ENCODE results near the gene G6PC1. TPM values are rescaled to one million over a fixed set of nuclear protein-coding genes. Genes with fewer than 3 reads are reported as not detected.

G6PC1 gene
- not detected in 5 replicates for total RNA-seq (2022; extraction: Qiagen RNA extraction)

DNA sequence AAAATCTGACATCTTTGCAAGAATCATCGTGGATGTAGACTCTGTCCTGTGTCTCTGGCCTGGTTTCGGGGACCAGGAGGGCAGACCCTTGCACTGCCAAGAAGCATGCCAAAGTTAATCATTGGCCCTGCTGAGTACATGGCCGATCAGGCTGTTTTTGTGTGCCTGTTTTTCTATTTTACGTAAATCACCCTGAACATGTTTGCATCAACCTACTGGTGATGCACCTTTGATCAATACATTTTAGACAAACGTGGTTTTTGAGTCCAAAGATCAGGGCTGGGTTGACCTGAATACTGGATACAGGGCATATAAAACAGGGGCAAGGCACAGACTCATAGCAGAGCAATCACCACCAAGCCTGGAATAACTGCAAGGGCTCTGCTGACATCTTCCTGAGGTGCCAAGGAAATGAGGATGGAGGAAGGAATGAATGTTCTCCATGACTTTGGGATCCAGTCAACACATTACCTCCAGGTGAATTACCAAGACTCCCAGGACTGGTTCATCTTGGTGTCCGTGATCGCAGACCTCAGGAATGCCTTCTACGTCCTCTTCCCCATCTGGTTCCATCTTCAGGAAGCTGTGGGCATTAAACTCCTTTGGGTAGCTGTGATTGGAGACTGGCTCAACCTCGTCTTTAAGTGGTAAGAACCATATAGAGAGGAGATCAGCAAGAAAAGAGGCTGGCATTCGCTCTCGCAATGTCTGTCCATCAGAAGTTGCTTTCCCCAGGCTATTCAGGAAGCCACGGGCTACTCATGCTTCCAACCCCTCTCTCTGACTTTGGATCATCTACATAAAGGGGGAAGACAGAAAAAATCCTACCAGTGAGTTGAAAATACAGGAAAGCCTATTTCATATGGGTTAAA lies at the start of gene G6PC1:
TSS of gene G6PC1 (plus strand) at position 340 of the 872 bp plus-strand sequence. CDS start at position 418, 78 bp downstream.

DNA sequence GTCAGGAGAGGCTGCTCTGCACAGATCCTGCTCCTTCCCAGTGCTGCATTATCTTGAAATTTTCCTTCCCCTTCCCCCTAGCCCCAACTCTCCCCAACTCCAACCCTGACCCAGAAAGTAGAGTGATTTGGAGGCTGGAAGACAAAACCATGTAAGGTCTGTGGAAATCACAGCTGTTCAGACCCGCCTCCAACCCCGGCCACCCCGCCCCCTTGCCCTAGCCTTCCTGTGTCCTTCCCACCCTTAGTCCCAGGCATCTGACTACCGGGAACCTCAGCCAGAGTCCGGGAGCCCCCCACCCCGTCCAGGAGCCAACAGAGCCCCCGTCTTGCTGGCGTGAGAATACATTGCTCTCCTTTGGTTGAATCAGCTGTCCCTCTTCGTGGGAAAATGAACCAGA lies 49.6 kb upstream of the G6PC1 start, which contains the start of gene AOC3:
TSS of gene AOC3 (plus strand) at position 246 of the 400 bp plus-strand sequence. CDS start at position 391, 145 bp downstream.

Other genes starting within 250 kb of the G6PC1 start
- gene TUBG2, start 241.5 kb upstream of the G6PC1 start, total RNA-seq (2022; extraction: Qiagen RNA extraction), result 19.0 to 28.2 TPM (median 23.2 TPM) in 5 replicates
- 14.3 to 19.9 TPM (median 17.6 TPM) in 5 replicates for gene PLEKHH3, start 223.8 kb upstream of the G6PC1 start, total RNA-seq (2022; extraction: Qiagen RNA extraction)
- 0.29 to 0.53 TPM (median 0.33 TPM) in 5 replicates for gene CCR10, start 219.0 kb upstream of the G6PC1 start, total RNA-seq (2022; extraction: Qiagen RNA extraction)
- 3.8 to 6.4 TPM (median 5.9 TPM) in 5 replicates for gene CNTNAP1, start 218.3 kb upstream of the G6PC1 start, total RNA-seq (2022; extraction: Qiagen RNA extraction)
- 9.6 to 11.7 TPM (median 10.4 TPM) in 5 replicates for gene EZH1, start 155.8 kb upstream of the G6PC1 start, total RNA-seq (2022; extraction: Qiagen RNA extraction)
- gene RAMP2, start 139.6 kb upstream of the G6PC1 start, total RNA-seq (2022; extraction: Qiagen RNA extraction), result 0.63 to 1.7 TPM (median 0.90 TPM) in 5 replicates
- gene VPS25, start 127.3 kb upstream of the G6PC1 start, total RNA-seq (2022; extraction: Qiagen RNA extraction), result 119 to 142 TPM (median 124 TPM) in 5 replicates
- gene WNK4, start 120.2 kb upstream of the G6PC1 start, total RNA-seq (2022; extraction: Qiagen RNA extraction), result 1.1 to 1.8 TPM (median 1.3 TPM) in 5 replicates
- gene COA3, start 102.1 kb upstream of the G6PC1 start, total RNA-seq (2022; extraction: Qiagen RNA extraction), result 120 to 140 TPM (median 127 TPM) in 5 replicates
- gene CNTD1, start 101.9 kb upstream of the G6PC1 start, total RNA-seq (2022; extraction: Qiagen RNA extraction), result 0.10 TPM in 1 of 5 replicates, not detected in the others
- 76.5 to 95.0 TPM (median 81.2 TPM) in 5 replicates for gene BECN1, start 76.5 kb upstream of the G6PC1 start, total RNA-seq (2022; extraction: Qiagen RNA extraction)
- 226 to 265 TPM (median 232 TPM) in 5 replicates for gene PSME3, start 67.4 kb upstream of the G6PC1 start, total RNA-seq (2022; extraction: Qiagen RNA extraction)
- gene AOC2, start 56.2 kb upstream of the G6PC1 start, total RNA-seq (2022; extraction: Qiagen RNA extraction), result 1.7 to 2.7 TPM (median 1.8 TPM) in 5 replicates
- 1.1 to 2.0 TPM (median 1.4 TPM) in 5 replicates for gene AOC3, start 49.6 kb upstream of the G6PC1 start, total RNA-seq (2022; extraction: Qiagen RNA extraction)
- gene AARSD1, start 63.7 kb downstream of the G6PC1 start, total RNA-seq (2022; extraction: Qiagen RNA extraction), result 54.2 to 63.4 TPM (median 55.0 TPM) in 5 replicates
- 0.45 to 1.3 TPM (median 1.1 TPM) in 5 replicates for gene PTGES3L, start 79.3 kb downstream of the G6PC1 start, total RNA-seq (2022; extraction: Qiagen RNA extraction)
- gene RUNDC1, start 79.8 kb downstream of the G6PC1 start, total RNA-seq (2022; extraction: Qiagen RNA extraction), result 18.3 to 23.4 TPM (median 21.1 TPM) in 5 replicates
- 2,842 to 4,004 TPM (median 3,048 TPM) in 5 replicates for gene RPL27, start 97.6 kb downstream of the G6PC1 start, total RNA-seq (2022; extraction: Qiagen RNA extraction)
- 18.7 to 21.2 TPM (median 18.8 TPM) in 5 replicates for gene IFI35, start 106.0 kb downstream of the G6PC1 start, total RNA-seq (2022; extraction: Qiagen RNA extraction)
- gene VAT1, start 121.6 kb downstream of the G6PC1 start, total RNA-seq (2022; extraction: Qiagen RNA extraction), result 205 to 250 TPM (median 230 TPM) in 5 replicates
- gene RND2, start 124.4 kb downstream of the G6PC1 start, total RNA-seq (2022; extraction: Qiagen RNA extraction), result 0.11 to 0.19 TPM (median 0.16 TPM) in 5 replicates
- 19.7 to 25.4 TPM (median 24.1 TPM) in 5 replicates for gene BRCA1, start 224.6 kb downstream of the G6PC1 start, total RNA-seq (2022; extraction: Qiagen RNA extraction)